NCI-H1436 treated with DMSO at 0.1 percent for 48 hours (cell line): ENCODE data around the gene CBL.

Source experiments
- DNase-seq: peaks from one replicate; lab custom pipeline; 2025; lab: John Stamatoyannopoulos, UW

The CBL gene

GRCh38 chr11:119334174-119334930 is 128.2 kb downstream of the CBL start, which contains the start of gene RNF26:
Gene RNF26 (plus strand): TSS chr11:119334527. CDS start chr11:119335123, 596 bp downstream.
- peak; percentile 95 for DNase-seq

GRCh38 chr11:119335091-119335654 is 129.0 kb downstream of the CBL start:
- DNase-seq = no peak

- DNase-seq = no peak
Observed at GRCh38 chr11:119335655-119336543, 129.8 kb downstream of the CBL start.

GRCh38 chr11:119336744-119337469 is 130.8 kb downstream of the CBL start:
- DNase-seq = no peak

- DNase-seq = no peak
Observed at GRCh38 chr11:119337581-119338317, 131.6 kb downstream of the CBL start.

- DNase-seq = no peak
Observed at GRCh38 chr11:119338318-119338890, 132.3 kb downstream of the CBL start.

GRCh38 chr11:119338965-119339588 is 132.9 kb downstream of the CBL start:
- DNase-seq = no peak

GRCh38 chr11:119339589-119340334 is 133.6 kb downstream of the CBL start:
- DNase-seq = no peak

GRCh38 chr11:119340335-119341221 is 134.4 kb downstream of the CBL start, which contains the start of gene C1QTNF5:
Gene C1QTNF5 (minus strand): TSS chr11:119340883. CDS start chr11:119340397, 486 bp downstream.
- DNase-seq = no peak

GRCh38 chr11:119341222-119342022 is 135.3 kb downstream of the CBL start:
- no peak for DNase-seq

- no peak for DNase-seq
Observed at GRCh38 chr11:119342023-119342300, 135.8 kb downstream of the CBL start.

GRCh38 chr11:119342362-119343130 is 136.4 kb downstream of the CBL start:
- DNase-seq = no peak

GRCh38 chr11:119343726-119344125 is 137.6 kb downstream of the CBL start:
- no peak for DNase-seq

GRCh38 chr11:119344291-119345010 is 138.3 kb downstream of the CBL start:
- DNase-seq = no peak

GRCh38 chr11:119345685-119346084 is 139.5 kb downstream of the CBL start:
- no peak for DNase-seq

GRCh38 chr11:119346605-119347004 is 140.5 kb downstream of the CBL start, which contains the start of gene MFRP:
Gene MFRP (minus strand): TSS chr11:119346705. CDS start chr11:119346513, 192 bp downstream.
- DNase-seq = no peak
